ENCODE measurements around the gene ARL8B.

The ARL8B gene

DNA sequence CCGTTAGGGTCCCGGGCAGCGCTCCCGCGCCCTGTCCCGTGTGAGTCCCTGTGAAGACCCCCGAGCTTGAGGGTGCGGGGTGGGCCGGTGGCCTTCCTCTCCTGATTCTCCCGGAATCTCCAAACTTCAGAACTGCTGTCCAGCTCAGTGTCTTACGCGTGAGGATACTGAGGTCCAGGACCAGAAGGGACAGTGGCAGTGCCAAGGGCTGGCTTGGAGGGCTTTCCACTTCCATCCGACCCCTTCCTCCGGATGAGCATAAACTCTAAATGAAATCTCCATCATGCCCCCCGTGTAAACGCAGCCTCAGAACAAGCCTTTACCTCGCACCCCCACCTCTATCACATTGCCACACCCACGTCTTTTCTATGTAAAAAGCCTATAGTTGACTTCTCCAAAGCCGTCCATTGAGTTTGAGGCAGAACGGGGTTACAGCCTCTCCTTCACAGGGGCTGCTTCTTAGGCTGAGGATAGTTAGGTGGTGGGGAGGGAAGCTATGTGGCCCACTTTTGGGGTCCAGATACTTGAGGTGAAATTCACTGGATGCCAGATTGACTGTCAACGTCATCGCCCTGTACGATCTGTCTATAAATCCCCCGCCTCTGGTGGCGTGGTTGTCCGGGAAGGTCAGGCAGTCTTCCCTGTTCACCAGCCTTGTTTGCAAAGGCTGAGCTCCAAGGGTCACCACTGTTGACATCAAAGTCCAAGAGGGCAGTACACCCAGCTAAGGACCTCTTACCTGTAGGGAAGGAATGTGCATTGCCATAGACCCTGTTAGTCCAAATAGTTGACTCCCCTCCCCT lies 66.5 kb downstream of the ARL8B start:
- no peak for DNase-seq

DNA sequence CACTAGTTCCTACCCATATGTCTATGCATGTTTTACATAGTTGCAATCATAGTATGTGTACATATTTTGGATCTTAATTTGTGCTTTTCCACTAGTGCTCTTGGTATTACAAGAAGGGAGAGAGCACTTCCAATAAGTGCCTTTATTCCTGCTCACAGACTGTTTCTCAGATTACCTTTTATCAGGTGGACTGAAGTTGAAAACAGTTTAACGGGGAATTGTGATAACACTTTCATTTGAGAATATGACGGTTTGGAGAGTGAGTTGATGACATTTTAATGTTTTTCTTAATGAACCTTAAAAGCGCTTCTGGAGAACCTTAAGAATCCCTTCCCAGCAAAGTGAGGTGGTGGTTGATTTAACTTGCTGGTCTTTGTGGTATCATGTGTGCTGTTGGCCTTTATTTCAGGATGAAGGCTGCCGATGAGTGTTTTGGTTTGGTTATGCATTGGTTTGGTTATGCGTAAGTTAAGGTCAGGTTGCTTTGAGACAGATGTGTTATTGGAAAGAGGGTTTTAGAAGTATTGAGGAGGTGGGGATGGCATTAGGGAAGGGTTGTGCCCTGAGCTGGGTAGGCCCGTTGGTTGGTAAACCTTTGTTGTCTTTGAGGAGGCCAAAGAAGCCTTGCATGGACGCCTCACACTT lies 68.2 kb downstream of the ARL8B start:
- no peak for DNase-seq

DNA sequence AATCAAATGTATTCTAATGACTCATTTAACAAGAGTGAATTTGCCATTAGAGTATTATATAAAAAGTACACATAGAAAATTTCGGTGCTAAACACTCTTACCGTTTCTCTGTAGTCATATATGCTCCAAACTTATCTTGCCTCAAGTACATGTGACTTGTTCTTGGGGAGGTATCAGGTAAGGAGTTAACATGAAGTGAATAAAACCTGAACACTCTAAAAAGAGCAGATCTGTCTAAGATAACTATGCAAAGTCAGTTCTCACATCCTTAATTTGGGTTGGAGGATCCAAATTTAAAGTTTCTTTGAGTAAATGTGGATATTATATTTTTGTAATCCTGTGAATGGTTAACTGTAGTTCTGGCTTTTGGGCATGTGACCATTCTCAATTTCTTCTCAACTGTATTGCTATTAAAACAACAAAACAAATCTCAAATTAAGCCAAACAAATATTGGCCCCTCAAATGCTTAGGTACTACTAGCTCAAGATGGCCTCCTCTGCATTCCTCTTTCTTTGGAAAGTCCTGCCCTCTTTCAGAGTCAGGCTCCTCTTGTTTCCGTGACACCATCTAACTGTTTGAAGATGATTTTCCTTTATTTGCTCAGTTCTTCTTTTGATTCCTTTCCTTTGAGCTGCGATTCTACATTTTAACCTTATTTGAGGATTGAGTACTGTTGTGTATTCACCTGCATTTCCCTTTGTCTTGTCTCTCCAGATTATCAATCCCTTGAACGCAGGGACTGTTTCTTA lies 69.6 kb downstream of the ARL8B start:
- DNase-seq, result no peak

DNA sequence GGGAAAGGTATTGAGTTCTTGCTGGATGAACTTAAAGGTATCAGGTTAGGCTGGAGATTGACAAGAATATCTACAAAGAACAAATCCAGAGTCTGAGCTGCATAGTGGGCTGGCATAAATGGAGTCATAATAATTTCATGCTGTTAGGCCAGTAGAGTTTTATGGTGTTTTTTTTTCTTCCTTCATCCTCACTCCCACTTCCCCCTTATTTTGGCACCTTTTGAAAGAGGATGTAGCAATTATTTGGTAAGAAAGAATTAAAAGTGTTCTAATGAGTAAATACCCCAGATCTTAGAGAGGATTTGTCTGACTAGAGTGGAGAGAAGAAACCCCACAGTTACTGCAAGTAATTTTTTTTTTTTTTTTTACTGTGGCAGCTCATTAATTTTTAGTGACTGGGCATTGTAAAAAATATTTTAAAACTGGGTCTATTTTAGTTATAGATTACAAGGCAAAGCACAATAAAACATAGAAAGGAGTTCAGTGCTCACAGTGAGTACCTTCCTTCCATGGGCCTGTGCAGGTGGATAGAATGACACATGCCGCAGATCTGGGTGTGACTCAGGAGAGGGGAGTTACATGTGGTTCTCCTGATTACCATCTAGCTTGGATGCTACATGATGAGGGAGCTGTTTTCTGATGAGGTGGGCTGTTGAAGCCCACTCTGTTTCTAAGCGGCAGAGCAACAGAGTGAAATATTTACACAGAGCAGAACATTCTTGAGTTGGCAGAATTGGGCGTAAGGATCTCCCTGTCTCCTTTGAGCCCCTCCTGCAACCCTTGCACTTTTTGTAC lies 70.7 kb downstream of the ARL8B start:
- DNase-seq, result no peak

DNA sequence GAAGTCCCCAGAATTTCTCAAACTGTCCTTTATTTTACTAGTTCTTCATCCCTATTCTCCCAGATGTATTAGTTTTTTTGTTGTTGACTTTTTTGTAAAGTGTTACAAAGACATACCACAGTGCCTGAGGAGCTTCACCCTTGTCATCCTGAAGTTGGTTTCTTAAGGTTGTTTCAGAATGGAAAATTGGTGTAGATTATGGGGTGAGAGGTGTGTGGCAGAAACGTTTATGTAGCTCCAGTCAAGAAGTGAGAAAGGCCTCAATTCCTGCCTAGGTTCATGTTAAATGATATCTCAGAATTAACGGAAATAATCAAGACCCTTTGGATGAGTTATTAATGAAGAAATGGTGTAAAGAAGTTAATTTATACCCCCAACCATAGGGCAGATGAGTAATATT lies 72.2 kb downstream of the ARL8B start:
- no peak for DNase-seq

DNA sequence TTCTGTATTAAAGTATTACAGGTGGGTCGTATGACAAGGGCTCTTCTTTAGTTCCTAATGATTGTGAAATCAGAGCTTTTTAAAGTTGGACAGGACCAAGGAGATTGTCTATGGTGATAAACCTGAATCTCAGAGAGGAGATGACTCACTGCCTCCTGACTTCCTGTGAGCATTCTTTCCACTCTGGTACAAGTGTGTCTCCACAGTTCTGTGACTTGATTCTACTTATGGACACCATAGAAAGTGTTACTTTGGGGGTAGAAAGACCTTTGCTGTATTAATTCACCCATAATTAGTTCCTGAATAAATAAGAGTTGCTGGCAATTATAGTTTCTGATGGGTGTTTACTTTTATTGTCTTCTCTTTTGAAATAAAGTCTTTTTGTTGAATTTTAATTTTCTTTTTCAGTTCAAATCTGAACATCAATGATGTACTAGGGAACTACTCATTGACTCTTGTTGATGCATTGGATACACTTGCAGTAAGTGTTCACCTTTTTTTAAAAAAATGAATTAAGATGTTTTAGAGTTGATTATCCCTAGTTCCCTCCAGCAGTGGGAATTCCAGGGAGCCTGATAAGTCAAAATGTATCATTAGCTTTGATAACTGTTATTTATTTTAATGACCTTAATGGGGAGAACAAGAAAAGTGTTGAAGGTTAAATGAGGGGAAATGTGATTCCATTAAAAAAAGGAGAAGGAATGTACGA lies 72.9 kb downstream of the ARL8B start:
- no peak for DNase-seq

DNA sequence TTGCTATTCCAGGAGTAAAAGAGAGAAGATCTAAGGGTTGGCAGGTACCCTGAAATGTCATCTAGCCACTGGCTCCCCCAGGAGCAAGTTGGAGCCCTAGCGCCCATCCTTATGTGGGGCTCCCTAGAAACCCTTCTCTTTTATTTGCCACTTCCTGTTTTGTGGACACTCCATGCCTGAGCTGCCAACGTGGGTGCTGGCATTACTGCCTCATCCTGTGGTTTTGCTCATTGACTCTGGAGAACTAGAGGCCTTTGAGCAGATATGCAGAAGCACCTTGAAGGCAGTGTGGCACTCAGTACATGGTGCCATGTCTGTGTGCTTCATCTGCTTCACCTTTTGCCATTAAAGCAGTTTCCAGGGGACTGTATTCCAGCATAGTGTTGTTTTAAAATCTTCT lies 73.5 kb downstream of the ARL8B start:
- DNase-seq, result peak; percentile 18

DNA sequence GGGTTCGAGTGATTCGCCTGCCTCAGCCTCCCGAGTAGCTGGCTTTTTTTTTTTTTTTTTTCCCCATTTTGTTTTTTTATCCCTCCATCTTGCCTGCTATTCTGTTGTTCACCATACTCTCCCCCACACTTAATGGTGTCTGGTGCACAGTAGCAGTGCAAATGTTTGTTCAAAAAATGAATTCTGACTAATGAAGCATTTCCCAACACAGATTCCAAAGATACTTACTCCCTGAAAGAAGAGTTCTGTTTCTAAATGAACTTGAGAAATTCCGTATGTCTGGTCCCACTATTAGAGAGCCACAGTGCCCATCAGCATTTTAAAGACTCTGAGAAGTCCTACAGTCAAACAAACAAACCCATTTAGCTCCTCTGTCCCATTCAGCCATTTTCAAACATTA lies 74.9 kb downstream of the ARL8B start:
- no peak for DNase-seq

DNA sequence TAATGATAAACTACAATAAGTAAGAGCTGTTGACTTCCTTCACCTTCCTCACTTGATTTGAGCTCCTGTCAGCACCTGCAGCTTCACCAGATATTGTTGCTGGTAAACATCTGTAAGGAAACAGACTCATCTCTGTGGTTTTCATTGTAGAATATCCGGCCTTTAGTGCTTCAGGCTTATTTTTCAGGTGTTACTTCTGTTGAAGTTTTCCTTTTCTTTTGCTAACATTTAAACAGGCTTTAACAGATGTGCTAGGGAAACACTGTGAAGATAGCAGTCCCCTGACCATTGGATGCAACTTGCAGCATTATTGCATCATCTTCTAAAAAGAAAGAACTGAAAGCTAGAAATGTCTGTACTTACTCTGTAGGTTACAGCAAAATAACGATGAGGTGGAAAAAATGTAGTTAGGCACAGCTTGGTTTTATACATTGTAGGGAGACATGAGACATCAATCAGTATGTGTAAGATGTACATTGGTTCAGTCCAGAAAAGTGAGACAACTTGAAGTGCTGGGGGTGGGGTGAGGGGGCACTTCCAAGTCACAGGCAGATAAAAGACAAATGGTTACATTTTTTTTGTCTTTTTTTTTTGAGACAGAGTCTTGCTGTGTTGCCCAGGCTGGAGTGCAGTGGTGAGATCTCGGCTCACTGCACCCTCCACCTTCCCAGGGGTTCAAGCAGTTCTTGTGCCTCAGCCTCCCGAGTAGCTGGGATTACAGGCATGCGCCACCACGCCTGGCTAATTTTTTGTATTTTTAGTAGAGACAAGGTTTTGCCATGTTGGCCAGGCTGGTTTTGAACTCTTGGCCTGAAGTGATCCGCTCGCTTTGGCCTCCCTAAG lies 75.6 kb downstream of the ARL8B start:
- DNase-seq, result no peak

DNA sequence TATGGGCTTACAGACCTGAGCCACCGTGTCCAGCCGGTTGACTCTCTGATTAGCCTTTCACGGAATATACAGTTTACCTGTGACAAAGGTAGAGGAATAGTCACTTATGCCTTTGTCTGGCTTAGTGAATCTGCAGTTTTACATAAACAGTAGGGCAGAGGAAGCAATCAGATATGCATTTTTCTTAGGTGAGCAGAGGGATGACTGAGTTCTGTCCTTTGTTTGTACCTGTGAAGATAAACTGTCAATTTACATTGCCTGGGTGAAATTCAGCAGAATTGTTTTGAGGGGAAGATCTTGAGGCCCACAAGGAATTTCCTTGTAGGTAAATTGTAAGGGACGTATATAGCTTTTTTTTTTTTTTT lies 76.2 kb downstream of the ARL8B start:
- no peak for DNase-seq

DNA sequence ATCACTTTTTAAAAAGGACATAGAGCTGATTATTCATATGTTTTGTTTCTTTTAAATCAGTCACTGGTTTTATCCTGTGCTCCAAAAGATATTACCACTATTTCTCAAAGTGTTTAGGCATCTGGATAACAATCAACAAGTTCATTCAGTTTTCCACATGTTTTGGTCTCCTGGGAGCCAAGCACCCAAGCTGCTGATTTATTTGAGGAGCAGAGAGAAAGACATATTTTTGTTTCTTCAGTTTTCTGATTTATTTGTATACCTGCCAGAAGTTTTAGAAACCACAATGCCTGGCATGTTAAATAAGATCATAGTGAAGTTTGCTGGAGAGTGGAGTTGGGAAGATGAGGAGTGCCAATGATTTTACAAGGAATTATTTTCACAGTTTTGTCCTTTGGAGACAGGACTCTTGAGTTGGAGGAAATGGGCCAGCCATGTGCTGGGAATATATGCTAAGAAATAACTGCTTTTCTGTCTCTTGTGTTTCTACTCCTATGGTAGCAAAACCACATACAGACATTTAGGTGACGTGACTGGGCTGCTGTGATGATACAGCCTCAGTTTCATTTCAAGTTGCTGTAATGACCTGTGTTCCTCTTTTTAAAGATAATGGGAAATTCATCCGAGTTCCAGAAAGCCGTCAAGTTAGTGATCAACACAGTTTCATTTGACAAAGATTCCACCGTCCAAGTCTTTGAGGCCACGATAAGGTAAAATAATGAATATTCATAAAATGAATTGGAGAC lies 77.1 kb downstream of the ARL8B start:
- no peak for DNase-seq

DNA sequence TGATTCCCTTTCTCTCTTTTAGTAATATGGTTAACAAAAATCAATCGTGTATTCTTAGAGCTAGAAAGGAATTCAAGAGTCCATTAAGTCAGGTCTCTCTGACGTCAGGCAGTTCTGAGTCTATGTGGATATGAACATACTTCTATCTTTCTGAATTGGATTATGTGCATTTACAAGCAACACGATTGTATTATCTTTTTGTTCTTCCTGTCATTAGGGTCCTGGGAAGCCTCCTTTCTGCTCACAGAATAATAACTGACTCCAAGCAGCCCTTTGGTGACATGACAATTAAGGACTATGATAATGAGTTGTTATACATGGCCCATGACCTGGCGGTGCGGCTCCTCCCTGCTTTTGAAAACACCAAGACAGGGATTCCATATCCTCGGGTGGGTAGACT lies 79.4 kb downstream of the ARL8B start:
- no peak for DNase-seq

DNA sequence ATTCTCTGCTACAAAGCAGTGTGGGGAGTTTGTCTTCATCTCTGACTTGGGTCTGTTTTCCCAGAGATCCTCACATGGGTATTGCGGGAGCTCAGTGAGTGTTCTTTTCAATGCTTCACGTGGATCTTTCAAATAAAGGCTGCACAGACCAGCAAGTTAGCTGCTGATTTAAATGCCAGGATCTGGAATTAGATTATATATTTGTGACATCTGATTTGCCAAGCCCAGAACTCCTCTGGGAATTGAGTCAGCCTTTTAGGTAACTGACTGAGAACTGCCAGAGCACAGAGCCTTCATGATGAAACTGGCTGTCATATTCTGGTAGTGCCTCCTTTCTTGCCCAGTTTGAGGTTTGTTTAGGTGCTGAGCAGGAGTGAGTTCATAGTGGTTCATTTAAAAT lies 80.1 kb downstream of the ARL8B start:
- DNase-seq, result no peak

DNA sequence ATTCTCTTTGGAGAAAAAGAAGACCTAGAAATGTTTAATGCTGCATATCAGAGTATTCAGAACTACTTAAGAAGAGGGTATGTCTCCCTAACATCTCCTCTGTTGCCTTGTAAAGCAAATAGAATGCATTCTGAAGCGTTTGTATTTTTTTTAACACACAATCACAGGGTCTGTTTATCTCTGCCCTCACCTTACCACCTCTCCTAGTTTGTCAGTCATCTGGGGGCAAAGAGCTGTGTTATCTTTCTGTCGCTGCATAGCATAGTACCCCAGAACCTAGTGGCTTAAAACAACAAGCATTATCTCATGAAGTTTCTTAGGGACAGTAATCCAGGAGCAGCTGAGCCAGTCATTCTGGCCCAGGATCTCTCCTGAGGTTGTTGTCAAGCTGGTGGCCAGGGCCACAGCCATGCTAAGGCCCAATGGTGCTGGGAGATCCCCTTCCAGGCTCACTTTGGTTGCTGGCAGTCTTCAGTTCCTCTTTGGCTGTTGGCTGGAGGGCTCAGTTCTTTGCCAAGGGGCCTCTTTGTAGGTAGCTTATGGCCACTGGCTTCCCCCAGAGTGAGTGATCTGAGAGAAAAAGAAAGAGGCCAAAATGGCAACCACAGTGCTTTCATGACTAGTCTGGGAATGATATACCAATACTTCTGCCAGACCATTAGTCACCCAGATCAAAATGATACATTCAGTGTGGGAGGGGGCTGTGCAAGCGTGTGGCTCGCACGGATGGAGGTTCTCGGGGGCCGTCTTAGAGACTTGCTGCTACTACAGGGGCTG lies 83.3 kb downstream of the ARL8B start:
- DNase-seq, result no peak

DNA sequence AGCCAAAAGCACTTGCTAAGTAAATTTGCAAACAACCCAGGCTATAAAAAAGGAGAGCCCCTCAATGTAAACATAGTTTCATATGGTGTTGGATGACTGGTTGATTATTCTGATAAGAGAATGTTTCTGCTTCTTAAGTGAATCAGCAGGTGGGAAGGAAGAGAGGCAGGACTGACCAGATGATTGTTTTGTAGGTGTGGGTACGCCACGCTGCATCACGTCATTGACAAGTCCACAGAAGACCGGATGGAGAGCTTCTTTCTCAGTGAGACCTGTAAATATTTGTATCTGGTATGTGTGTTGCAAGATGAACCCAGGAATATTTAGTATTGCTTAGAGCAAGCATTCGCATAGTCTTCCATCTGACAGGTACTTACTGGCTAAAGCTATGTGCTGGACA lies 88.8 kb downstream of the ARL8B start:
- DNase-seq, result peak; percentile 73

DNA sequence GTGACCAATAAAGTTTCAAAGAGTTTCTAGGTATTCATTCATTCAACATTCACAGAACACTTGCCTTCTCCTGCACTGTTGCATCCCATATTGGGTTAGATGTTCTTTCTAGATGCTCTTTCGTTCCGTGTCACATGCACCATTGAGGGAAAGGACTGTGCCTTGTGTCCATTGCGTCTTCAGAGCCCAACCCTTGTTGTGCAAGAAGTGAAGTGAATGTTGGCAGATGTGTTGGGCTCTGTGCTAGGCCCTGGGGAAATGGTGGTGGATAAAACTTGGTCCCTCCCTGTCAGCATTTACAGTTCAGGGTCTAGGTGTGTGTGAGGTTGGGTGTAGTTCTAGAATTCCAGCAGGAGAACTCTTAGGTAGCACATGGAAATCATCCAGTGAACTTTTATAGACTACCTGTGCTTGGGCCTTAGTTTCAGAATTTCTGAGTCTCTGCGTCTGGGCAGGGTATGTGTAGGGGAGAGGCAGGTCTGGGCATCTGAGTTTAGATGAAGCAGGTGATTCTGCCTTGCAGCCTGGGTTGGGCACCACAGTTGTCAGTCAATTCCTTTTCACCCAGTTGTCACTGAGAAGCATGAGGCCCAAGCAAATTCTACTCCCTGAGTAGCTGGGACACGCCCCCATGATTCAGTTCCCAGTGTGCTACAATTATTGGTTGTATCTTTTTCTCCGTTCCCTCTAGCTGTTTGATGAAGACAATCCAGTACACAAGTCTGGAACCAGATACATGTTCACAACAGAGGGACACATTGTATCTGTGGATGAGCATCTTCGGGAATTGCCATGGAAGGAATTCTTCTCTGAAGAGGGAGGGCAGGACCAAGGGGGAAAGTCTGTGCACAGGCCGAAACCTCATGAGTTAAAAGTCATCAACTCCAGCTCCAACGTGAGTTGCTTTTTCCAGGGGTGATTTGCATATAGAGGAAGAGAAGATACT lies 90.8 kb downstream of the ARL8B start:
- DNase-seq, result no peak

DNA sequence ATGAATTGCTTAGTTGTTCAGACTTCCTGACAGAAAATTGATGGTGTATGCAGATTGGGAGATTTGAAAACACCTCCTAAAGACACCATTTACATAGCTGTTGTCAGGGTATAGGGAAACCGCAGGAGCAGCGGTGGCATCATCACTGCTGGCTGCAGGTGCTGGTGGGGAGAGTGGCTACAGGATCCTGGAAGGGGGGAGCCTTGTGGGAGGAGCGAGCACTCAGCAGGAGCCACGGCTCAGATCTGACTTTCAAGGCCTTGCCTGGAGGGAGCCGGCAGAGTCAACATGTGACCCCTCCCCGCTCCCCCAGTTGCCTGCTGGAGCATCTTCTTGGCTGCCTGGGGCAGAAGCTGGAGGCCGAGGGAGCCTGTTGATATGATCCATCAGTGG lies 91.5 kb downstream of the ARL8B start:
- DNase-seq, result no peak

DNA sequence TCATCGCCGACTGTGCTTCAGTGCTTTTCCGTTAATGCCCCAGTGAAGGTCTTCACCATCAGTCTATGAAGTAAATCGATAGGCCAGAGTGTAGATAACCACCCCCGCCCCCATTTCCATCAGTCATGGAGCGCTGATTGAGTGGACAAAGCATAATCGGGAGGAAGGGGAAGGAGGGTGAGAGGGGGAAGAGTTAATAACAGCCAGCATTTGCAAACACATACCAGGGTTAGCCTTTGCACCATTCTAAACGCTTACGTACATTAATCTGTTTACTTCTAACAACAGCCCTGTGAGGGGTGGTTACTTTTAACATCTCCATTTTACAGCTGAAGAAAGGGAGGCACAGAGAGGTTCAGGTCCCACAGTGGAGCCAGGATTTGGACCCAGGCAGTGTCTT lies 92.3 kb downstream of the ARL8B start:
- DNase-seq, result no peak
